ENCODE measurements around the gene EBNA1BP2.

DNA sequence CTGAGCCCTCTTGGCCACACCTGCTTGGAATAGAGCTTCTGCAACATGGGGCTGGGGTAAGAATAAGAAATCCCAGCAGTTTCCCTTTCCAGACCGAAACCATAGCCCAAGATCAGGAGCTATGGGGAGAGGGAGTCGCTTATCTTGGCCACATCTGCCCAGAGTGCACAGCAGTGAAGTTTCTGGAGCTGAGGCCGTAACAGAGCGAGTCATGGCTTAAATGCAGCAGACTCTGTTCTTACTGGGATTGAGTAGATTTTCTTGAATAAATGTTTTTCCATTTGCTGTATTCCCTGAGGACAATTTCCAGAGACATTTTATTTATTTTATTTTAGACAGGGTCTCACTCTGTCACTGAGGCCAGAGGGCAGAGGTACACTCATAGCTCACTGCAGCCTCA, 33.6 kb upstream of the EBNA1BP2 start:
- TF ChIP-seq CTCF (IDR thresholded peaks at IDR 0.05 in 2 of 3, conservative IDR thresholded peaks at IDR 0.05 in 1 of 3; ENCODE audit: control insufficient read depth in 2 of 3, extremely low read depth in 1 of 3, insufficient read depth in 1 of 3, low read depth in 3 of 3, low read length in 3 of 3) = no peak
- TF ChIP-seq BRCA1 (IDR thresholded peaks at IDR 0.05; ENCODE audit: low read depth, low read length) = no peak
- no peak for TF ChIP-seq NRF1 (conservative IDR thresholded peaks at IDR 0.05; ENCODE audit: low read depth, low read length)
- TF ChIP-seq EED (IDR thresholded peaks at IDR 0.05; ENCODE audit: low read depth) = no peak
- TF ChIP-seq SREBF2 (IDR thresholded peaks at IDR 0.05; ENCODE audit: low read length) = no peak
- TF ChIP-seq ELK1 (IDR thresholded peaks at IDR 0.05; ENCODE audit: low read depth, low read length) = no peak
- TF ChIP-seq ZNF274 (IDR thresholded peaks at IDR 0.05; ENCODE audit: insufficient read depth, insufficient read length) = no peak
- TF ChIP-seq RAD21 (IDR thresholded peaks at IDR 0.05; ENCODE audit: insufficient read depth, low read depth, low read length) = no peak
- TF ChIP-seq EZH2 (IDR thresholded peaks at IDR 0.05; ENCODE audit: borderline replicate concordance, control insufficient read depth, low read depth, low read length) = no peak
- TF ChIP-seq JUND (IDR thresholded peaks at IDR 0.05; ENCODE audit: low read depth, low read length) = no peak
- TF ChIP-seq SIX5 (IDR thresholded peaks at IDR 0.05; ENCODE audit: low read depth, low read length, severe bottlenecking) = no peak
- TF ChIP-seq JUNB (IDR thresholded peaks at IDR 0.05) = no peak
- TF ChIP-seq TCF7 (IDR thresholded peaks at IDR 0.05; ENCODE audit: borderline replicate concordance) = no peak
